ENCODE data around the gene PCBP1. TPM values are rescaled to one million over a fixed set of nuclear protein-coding genes. Genes with fewer than 3 reads are reported as not detected.
A peak's percentile ranks its signal among the peaks of the same experiment; 100 is the strongest.

Gene PCBP1
- total RNA-seq, 6 experiments from 2014 or later = 147 to 220 (median 178) TPM

DNA sequence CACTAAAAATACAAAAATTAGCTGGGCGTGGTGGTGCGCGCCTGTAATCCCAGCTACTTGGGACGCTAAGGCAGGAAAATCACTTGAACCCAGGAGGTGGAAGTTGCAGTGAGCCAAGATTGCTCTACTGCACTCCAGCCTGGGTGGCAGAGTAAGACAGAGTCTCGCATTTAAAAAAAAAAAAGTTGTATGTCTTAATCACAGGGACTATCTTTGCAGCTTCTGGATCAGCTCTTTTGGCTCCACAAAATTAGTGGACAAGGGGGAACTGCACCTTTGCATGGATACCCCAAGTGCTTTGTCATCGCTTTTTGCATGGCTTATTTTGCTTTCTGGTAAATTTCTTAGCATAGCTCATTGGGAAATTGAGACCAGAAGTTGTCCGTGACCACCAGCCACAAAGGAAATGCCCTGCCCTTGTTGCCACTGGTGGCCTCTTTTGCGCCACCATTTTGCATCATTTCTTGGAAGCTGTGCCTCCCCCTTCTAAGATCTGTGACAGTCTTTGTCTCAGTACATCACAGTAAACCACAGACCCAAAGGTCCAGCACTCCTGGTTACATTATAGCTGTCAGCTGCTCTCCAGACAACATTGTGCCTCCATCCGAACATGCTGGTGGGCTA is 43.9 kb upstream of the PCBP1 start:
- intact Hi-C loops (cut with DNase I) = no loop called here
- peaks cover 0 to 12% (median 5%) of the 10 kb centered on the region in 4 donors for H3K36me3 ChIP-seq
- no peaks in the 10 kb centered on the region for H3K9me3 ChIP-seq
- H3K4me1 ChIP-seq = no peaks in the 10 kb centered on the region
- TF ChIP-seq, protein P1, sequence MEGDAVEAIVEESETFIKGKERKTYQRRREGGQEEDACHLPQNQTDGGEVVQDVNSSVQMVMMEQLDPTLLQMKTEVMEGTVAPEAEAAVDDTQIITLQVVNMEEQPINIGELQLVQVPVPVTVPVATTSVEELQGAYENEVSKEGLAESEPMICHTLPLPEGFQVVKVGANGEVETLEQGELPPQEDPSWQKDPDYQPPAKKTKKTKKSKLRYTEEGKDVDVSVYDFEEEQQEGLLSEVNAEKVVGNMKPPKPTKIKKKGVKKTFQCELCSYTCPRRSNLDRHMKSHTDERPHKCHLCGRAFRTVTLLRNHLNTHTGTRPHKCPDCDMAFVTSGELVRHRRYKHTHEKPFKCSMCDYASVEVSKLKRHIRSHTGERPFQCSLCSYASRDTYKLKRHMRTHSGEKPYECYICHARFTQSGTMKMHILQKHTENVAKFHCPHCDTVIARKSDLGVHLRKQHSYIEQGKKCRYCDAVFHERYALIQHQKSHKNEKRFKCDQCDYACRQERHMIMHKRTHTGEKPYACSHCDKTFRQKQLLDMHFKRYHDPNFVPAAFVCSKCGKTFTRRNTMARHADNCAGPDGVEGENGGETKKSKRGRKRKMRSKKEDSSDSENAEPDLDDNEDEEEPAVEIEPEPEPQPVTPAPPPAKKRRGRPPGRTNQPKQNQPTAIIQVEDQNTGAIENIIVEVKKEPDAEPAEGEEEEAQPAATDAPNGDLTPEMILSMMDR (IDR thresholded peaks at IDR 0.05) = no peak
- TF ChIP-seq POLR2A (IDR thresholded peaks at IDR 0.05) = no peak
- no peak overlapping the region for H3K4me3 ChIP-seq
- DNase-seq (peak; percentile 34 to 67 (median 52)), ATAC-seq (peak; percentile 39 to 58 (median 54))
- no peaks in the 10 kb centered on the region for H3K27me3 ChIP-seq
- H3K27ac ChIP-seq = peak overlapping the region in 2 of 3 donors; percentile 41 to 50
- 85% methylated on average over 9 of the region's 9 CpGs for WGBS (ENCODE audit: insufficient coverage, low coverage, low lambda C conversion rate, missing lambda C conversion rate)

- ATAC-seq = no peak
- DNase-seq = peak in 1 of 3 donors; percentile 46
- H3K4me1 ChIP-seq = no peaks in the 10 kb centered on the region
- no peaks in the 10 kb centered on the region for H3K9me3 ChIP-seq
- TF ChIP-seq POLR2A (IDR thresholded peaks at IDR 0.05) = no peak
- TF ChIP-seq, protein P1 (IDR thresholded peaks at IDR 0.05) = no peak
- peak overlapping the region in 2 of 3 donors; percentile 17 to 41 for H3K27ac ChIP-seq
- intact Hi-C loops (cut with DNase I) = no loop called here
- peaks cover 0 to 15% (median 7%) of the 10 kb centered on the region in 4 donors for H3K36me3 ChIP-seq
- H3K4me3 ChIP-seq = no peak overlapping the region
- 93% methylated on average over 13 of the region's 15 CpGs for WGBS (ENCODE audit: insufficient coverage, low coverage, low lambda C conversion rate, missing lambda C conversion rate)
- H3K27me3 ChIP-seq = no peaks in the 10 kb centered on the region
These were observed 42.8 kb upstream of the PCBP1 start for GRCh38 chr2:70044290-70045040.

GRCh38 chr2:70045405-70045804 is 41.9 kb upstream of the PCBP1 start:
- TF ChIP-seq, protein P1 (IDR thresholded peaks at IDR 0.05) = no peak
- TF ChIP-seq POLR2A (IDR thresholded peaks at IDR 0.05) = no peak
- no peak overlapping the region for H3K4me3 ChIP-seq
- DNase-seq = no peak
- H3K27ac ChIP-seq = peak overlapping the region in 1 of 3 donors; percentile 24
- ATAC-seq = no peak
- intact Hi-C loops (cut with DNase I) = no loop called here
- no peaks in the 10 kb centered on the region for H3K4me1 ChIP-seq
- no peaks in the 10 kb centered on the region for H3K27me3 ChIP-seq
- WGBS (ENCODE audit: insufficient coverage, low coverage, low lambda C conversion rate, missing lambda C conversion rate) = 90% methylated on average over 6 of the region's 6 CpGs
- H3K9me3 ChIP-seq = peaks cover 0 to 2% (median 0%) of the 10 kb centered on the region in 4 donors
- H3K36me3 ChIP-seq = peaks cover 0 to 24% (median 13%) of the 10 kb centered on the region in 4 donors

DNA sequence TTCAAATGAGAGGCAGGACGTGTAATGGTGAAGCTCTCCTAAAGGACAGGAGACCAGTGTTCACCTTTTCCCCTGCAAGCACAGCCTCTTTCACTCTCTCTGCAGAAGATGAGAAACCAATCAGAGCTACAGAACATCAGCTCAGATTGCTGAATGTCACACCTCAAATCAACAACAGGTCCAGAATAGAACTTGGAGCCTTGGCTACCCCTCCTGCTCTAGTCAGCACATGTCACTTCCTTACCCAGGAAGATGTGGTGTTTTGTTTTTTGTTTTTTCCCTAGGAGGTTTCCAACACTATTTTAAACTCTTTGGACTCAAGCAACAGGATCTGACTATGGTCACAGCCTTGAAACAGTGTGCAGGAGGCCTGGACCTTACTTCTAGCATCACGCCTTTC is 41.3 kb upstream of the PCBP1 start:
- Histone ChIP-seq H3K4me1 (no peaks in the 10 kb centered on the region), H3K27ac (peak overlapping the region in 1 of 3 donors; percentile 35), H3K4me3 (no peak overlapping the region), H3K27me3 (no peaks in the 10 kb centered on the region), H3K36me3 (peaks cover 0 to 30% (median 16%) of the 10 kb centered on the region in 4 donors), H3K9me3 (peaks cover 0 to 2% (median 0%) of the 10 kb centered on the region in 4 donors)
- WGBS (ENCODE audit: insufficient coverage, low coverage, low lambda C conversion rate, missing lambda C conversion rate) = 80% methylated on average over 2 of the region's 2 CpGs
- ATAC-seq (peak in 3 of 4 donors; percentile 14 to 27 (median 23)), DNase-seq (peak in 1 of 3 donors; percentile 29)
- no peak for TF ChIP-seq POLR2A (IDR thresholded peaks at IDR 0.05)
- TF ChIP-seq, protein P1 (IDR thresholded peaks at IDR 0.05) = no peak
- intact Hi-C loops (cut with DNase I) = loop anchor here in 1 of 2 donors (2.0 kb wide), 1 partner anchor 19 kb away; no protein-coding TSS in a partner anchor
